ENCODE results near the gene RPS26.
A peak's percentile ranks its signal among the peaks of the same experiment; 100 is the strongest.

Gene RPS26

GRCh38 chr12:56031987-56032386, 9.7 kb upstream of the RPS26 start:
- TF ChIP-seq, protein P1, sequence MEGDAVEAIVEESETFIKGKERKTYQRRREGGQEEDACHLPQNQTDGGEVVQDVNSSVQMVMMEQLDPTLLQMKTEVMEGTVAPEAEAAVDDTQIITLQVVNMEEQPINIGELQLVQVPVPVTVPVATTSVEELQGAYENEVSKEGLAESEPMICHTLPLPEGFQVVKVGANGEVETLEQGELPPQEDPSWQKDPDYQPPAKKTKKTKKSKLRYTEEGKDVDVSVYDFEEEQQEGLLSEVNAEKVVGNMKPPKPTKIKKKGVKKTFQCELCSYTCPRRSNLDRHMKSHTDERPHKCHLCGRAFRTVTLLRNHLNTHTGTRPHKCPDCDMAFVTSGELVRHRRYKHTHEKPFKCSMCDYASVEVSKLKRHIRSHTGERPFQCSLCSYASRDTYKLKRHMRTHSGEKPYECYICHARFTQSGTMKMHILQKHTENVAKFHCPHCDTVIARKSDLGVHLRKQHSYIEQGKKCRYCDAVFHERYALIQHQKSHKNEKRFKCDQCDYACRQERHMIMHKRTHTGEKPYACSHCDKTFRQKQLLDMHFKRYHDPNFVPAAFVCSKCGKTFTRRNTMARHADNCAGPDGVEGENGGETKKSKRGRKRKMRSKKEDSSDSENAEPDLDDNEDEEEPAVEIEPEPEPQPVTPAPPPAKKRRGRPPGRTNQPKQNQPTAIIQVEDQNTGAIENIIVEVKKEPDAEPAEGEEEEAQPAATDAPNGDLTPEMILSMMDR (IDR thresholded peaks at IDR 0.05), result no peak
- Mint-ChIP-seq H3K27me3 (ENCODE audit: low read depth, poor library complexity) (peaks cover 3% of the 10 kb centered on the region), H3K27ac (no peak overlapping the region), H3K4me1 (peaks cover 19% of the 10 kb centered on the region), H3K4me3 (no peak overlapping the region), H3K9me3 (no peaks in the 10 kb centered on the region), H3K36me3 (ENCODE audit: low read depth) (peaks cover 91% of the 10 kb centered on the region)
- no peak for DNase-seq

GRCh38 chr12:56034586-56035332, 7.0 kb upstream of the RPS26 start:
- TF ChIP-seq, protein P1 (IDR thresholded peaks at IDR 0.05), result no peak
- peaks cover 3% of the 10 kb centered on the region for H3K27me3 Mint-ChIP-seq (ENCODE audit: low read depth, poor library complexity)
- no peak for DNase-seq
- H3K4me3 Mint-ChIP-seq, result no peak overlapping the region
- peaks cover 41% of the 10 kb centered on the region for H3K4me1 Mint-ChIP-seq
- peaks cover 86% of the 10 kb centered on the region for H3K36me3 Mint-ChIP-seq (ENCODE audit: low read depth)
- H3K9me3 Mint-ChIP-seq, result no peaks in the 10 kb centered on the region
- no peak overlapping the region for H3K27ac Mint-ChIP-seq

DNA sequence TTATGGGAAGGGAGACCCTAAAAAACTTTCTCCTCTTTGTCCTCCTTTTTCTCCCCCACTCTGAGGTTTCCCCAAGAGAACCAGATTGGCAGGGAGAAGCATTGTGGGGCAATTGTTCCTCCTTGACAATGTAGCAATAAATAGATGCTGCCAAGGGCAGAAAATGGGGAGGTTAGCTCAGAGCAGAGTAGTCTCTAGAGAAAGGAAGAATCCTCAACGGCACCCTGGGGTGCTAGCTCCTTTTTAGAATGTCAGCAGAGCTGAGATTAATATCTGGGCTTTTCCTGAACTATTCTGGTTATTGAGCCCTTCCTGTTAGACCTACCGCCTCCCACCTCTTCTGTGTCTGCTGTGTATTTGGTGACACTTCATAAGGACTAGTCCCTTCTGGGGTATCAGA, 4.6 kb upstream of the RPS26 start:
- Mint-ChIP-seq H3K36me3 (ENCODE audit: low read depth) (peaks cover 67% of the 10 kb centered on the region), H3K27ac (peak overlapping the region; percentile 98), H3K4me1 (peaks cover 58% of the 10 kb centered on the region), H3K4me3 (peak overlapping the region; percentile 62), H3K9me3 (no peaks in the 10 kb centered on the region), H3K27me3 (ENCODE audit: low read depth, poor library complexity) (peaks cover 3% of the 10 kb centered on the region)
- DNase-seq, result no peak
- TF ChIP-seq, protein P1 (IDR thresholded peaks at IDR 0.05), result no peak

DNA sequence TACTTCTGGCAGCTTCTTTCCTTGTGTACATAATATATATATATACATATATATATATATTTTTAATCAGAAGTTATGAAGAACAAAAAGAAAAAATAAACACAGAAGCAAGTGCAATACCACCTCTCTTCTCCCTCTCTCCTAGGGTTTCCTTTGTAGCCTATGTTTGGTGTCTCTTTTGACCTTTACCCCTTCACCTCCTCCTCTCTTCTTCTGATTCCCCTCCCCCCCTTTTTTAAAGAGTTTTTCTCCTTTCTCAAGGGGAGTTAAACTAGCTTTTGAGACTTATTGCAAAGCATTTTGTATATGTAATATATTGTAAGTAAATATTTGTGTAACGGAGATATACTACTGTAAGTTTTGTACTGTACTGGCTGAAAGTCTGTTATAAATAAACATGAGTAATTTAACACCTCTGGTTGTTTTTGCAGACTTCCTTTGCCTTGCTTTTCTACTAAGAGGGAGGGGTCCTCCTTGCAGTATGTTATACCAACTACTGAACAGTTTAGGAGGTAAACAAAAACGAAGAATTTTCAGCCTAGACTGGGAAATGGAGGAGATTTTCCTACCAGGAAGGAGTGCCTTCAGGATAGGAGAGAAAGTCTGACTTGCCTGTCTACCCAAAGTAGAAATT, 3.6 kb upstream of the RPS26 start:
- DNase-seq, result no peak
- no peaks in the 10 kb centered on the region for H3K9me3 Mint-ChIP-seq
- H3K4me1 Mint-ChIP-seq, result peaks cover 66% of the 10 kb centered on the region
- peaks cover 65% of the 10 kb centered on the region for H3K36me3 Mint-ChIP-seq (ENCODE audit: low read depth)
- peak overlapping the region; percentile 98 for H3K27ac Mint-ChIP-seq
- peak overlapping the region; percentile 64 for H3K4me3 Mint-ChIP-seq
- H3K27me3 Mint-ChIP-seq (ENCODE audit: low read depth, poor library complexity), result peaks cover 3% of the 10 kb centered on the region
- TF ChIP-seq, protein P1 (IDR thresholded peaks at IDR 0.05), result no peak

DNA sequence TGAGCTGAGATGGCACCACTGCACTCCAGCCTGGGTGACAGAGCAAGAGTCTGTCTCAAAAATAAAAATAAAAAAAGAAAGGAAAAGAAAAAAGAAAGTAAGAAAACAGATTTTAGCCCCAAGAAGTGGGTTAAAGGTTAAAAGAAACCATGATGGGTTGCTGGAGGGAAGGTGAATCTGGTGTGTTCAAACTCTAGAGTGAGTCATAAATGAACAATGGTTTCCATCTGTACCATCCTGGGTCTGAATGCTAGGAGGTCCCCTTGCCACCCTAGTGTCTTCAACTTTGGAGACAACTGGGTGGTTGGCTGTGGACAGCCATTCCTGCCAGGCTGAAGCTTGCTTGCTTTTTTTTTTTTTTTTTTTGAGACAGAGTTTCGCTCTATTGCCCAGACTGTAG, 1.6 kb upstream of the RPS26 start:
- Mint-ChIP-seq H3K27ac (no peak overlapping the region), H3K27me3 (ENCODE audit: low read depth, poor library complexity) (peaks cover 3% of the 10 kb centered on the region), H3K36me3 (ENCODE audit: low read depth) (peaks cover 61% of the 10 kb centered on the region), H3K4me3 (peak overlapping the region; percentile 98), H3K9me3 (no peaks in the 10 kb centered on the region), H3K4me1 (peaks cover 73% of the 10 kb centered on the region)
- DNase-seq, result no peak
- TF ChIP-seq, protein P1 (IDR thresholded peaks at IDR 0.05), result no peak

Data from nephron progenitor cell (in vitro differentiated cells).